NOMO-1 treated with DMSO at 0.1 percent for 48 hours (cell line): Measurements from ENCODE around the gene CMC1.
"Not testable (repeated sequence)": the region's sequence is repeated elsewhere in the genome, so short reads cannot be mapped to it uniquely, and the experiment has no call there.

Experiments used
- DNase-seq: peaks from one replicate; lab custom pipeline; 2025; ENCODE audit not compliant: unreplicated experiment; lab: John Stamatoyannopoulos, UW

The CMC1 gene, protein sequence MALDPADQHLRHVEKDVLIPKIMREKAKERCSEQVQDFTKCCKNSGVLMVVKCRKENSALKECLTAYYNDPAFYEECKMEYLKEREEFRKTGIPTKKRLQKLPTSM

DNA sequence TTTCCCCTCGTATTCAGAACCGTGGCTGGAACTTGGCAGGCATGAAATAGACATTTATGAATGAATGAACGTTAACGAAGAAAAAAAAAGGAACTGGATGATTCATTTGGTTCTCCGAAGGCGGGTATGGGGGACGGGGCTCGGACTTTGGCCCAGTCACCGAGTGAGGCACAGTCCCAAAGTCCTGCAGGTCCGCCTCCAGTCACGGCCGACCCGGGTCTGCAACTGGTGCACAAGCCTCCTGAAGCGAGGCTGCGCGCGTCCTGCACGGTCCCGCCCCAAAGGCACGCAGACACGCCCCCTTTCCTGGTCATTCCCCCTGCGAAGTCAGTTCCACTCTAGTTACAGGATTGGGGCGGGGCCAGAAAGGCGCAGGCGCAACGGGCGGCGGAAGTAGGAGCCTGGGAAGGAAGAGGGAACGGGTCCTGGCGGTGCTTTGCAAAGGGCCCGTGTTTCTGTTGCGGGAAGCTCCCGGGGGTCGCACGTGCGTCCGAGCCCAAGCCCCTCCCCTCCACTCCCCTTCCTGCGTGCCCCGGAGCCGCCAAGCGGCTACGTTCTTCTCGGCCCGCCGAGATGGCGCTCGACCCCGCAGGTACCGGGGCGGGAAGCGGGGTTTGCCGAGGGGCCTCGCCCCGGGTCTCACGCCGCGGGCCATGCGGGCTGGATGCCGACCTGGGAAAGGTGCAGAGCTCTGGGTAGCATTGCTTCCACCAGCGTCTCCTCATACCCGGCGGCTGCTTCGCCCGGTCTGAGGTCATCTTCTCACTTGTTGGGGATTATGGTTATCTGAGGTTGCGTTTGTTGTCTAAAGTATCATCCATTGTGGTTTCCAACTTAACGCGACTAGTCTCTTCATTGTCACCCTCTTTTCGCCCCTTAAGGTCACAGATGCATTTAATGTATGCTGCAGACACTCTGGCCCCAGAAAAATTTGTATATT is at the start of gene CMC1:
Gene CMC1 (plus strand): TSS at position 399 of the 940 bp plus-strand sequence. CDS start 175 bp downstream, at position 574.
- peak; percentile 94 for DNase-seq

DNA sequence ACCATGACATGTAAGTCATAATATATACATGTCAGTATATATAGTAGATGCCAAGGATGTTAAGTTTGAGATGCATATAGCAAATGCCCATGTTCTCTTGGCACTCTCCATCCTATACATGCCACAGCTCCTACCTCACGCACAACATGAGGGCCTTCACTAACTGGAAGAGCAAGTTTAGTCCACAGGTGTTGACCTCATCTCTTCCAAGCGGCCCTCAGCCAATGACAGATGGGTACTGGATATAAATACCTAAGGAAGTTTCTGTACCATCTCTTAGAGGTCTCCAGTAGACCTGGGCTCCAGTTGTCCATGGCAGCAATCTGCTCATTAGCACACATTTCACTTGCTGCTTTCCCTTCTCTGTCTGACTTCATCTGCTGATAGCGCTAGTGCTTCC is 43.3 kb upstream of the CMC1 start:
- DNase-seq, result no peak

DNA sequence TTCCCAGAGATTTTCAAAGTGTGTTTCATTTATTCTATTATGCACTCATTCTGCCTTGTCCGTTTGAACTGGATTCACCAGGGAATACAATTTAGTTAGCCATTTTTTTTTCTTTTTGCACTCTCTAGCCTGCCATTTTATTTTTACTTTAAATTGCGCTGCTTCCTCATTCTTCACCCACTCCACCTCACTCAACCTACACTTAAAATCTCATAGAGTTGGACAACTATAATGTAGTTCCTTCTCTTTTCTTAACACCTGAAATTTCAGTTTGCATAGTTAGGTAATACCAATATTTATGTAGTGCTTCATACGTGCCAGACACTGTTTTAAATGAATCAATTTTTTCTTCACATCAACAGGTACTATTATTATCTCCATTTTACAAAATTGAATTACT is 42.4 kb upstream of the CMC1 start:
- no peak for DNase-seq

DNA sequence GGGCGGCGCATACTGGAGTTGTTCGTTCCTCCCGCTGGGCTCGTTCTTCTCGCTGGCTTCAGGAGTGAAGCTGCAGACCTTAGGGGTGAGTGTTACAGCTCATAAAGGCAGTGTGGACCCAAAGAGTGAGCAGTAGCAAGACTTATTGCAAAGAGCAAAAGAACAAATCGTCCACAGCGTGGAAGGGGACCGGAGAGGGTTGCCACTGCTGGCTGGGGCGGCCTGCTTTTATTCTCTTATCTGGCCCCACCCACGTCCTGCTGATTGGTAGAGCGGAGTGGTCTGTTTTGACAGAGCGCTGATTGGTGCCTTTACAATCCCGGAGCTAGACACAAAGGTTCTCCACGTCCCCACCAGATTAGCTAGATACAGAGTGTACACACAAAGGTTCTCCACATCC is 41.8 kb upstream of the CMC1 start:
- DNase-seq, result not testable (repeated sequence)

DNA sequence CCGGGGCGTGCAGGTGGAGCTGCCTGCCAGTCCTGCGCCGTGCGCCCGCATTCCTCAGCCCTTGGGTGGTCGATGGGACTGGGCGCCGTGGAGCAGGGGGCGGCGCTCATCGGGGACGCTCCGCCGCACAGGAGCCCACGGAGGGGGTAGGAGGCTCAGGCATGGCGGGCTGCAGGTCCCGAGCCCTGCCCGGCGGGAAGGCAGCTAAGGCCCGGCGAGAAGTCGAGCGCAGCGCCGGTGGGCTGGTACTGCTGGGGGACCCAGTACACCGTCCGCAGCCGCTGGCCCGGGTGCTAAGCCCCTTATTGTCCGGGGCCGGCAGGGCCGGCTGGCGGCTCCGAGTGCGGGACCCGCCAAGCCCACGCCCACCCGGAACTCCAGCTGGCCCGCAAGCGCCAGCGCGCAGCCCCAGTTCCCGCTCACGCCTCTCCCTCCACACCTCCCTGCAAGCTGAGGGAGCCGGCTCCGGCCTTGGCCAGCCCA is 41.0 kb upstream of the CMC1 start:
- DNase-seq, result not testable (repeated sequence)

DNA sequence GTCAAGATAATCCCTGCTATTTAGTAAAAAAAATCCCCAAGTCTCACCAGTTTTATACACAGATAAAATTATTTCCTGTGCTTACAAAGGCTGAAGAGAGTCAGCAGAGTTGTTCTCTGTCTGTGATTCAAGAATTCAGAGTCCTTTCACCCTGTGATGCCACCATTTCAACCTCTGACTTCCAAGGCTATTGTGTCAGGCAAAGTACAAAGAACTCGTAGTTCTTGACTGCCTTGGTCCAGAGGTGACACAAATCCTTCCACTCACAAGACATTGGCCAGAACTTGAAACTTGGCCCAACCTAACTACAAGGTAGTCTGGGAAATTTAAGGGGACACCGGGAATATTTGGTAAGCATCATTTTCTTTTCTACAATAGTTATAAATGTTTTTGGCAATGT is 34.9 kb upstream of the CMC1 start:
- DNase-seq, result no peak

DNA sequence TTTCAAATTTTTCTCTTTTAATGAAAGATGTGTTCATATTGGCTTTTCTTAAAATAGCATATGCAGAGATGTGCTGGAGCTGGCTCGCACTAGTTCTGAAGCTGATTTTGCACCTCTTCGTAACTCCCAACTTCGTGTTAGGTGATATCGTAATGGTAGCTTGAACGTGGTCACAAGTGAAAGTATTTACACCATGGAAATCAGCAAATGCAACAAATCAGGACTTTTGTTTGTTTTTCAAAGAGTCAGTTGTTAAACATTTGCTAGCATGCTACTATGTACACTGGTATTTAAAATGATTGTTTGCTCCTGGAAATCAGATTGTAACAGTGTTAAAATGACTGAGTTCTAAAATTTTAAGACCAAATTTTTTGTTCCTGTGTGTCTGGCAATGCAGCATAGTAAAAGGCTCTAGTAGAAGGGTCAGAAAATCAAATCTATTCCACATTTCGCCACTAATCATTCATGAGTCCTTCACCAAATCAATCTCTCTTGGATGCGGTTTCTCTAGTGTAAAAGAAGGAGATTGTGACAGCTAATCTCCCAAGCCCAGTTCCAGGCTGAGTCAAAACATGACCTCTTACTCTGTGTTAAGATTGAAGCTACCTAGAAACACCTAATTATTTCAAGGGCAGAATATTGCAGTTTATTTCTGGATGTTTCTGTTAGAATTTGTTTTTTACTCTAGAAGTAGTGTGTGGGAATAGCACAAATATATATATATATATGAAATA is 34.3 kb upstream of the CMC1 start:
- DNase-seq, result no peak

DNA sequence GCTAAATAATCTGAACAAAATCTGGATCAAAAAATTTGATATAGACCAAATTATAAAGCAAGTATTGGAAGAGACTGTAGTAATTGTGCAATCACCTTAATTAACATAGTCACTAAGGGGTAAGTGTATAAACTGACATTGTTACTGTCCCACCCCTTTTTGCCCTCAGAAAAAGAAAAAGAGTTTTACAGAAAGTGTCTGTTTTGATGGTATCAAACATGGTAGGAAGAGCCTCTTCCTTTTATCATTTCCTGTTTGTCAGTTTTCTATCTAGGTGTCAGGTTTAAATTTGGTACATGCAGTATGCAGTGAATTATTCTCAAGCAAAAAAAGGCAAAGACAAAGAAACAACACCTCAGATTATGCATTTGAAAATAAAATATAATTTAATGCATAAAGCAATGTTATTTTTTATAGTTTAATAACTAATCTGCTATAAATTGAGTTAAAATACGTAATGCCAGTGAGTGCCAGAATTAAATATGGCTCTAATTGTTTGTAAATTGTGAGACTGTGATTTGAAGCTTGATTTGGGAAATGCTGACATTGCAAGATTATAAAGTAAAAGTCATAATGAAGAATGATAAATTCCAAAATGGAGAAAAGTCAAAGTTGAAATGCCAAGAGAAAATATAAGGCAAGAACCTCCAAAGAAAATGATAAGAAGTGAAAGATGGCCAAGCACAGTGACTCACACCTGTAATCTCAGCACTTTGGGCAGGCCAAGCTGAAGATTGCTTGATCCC is 30.3 kb upstream of the CMC1 start:
- no peak for DNase-seq

DNA sequence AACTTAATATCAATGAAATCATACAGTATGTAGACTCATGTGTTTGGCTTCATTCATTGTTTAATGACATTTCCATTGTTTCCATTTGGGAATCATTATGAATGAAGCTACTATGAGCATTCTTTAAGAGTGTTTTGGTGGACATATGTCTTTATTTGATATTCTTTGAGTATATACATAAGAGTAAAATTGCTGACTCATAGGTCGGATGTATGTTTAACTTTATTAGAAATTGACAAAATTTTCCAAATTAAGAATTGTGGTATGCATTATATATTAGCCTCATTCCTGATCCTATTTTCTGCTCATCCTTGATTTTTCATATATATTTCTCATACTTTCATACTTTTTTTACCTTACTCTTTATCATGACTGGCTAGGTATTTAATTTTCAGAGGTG is 28.7 kb upstream of the CMC1 start:
- no peak for DNase-seq

DNA sequence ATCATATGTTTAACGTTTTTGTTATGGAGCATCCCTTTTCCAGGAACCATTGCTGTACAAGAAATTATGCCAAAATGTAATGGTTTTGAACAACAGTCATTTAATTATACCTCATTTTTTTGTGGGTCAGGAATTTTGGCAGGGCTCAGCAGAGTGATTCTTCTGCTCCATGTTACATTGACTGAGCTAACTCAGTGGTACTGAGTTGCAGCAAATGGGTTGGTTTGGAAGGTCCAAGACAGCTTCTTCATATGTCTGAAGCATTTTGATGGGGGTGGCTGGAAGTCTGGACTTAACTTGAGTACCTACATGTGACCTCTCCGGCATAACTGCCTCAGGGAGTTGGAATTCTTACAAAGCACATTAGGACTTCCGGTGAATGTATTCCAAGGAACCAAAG is 26.0 kb upstream of the CMC1 start:
- DNase-seq, result no peak

DNA sequence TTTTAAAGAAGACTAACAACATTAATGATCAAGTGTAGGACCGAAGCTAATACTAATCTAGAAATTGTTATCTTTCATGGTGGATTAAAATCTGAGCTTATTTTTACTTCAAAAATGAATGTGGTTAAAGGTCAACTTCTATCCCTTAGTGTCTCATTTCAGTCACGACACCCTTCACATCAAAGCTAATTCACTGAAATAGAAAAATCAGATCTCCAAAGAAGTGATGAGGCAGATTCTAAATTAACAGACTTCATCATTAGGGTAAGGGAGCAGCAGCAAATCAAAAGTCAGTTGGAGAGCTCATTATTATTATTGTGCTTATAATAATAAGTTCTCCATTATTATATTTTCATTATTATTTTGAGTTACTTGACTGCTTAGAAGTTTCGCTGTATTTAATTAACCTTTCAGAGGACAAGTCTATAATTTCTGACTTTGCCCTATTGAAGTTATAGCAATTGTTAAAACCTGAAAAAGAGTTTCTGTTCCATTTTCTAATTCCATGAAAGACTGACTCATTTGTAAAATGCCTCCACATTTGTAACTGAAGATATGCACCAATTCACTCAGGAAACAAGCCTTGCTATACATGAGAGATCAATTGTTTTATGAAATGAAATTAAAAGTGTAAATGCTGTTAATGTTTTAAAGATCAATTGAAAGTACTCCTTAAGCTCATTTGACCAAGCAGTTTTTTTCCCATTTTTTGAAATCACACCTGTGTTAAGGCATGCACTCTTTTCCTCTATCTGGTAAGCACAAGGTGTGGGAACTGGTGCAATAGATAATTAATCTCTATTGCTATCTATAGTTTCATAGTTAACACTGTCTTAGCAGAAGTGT is 23.1 kb upstream of the CMC1 start:
- DNase-seq, result no peak

DNA sequence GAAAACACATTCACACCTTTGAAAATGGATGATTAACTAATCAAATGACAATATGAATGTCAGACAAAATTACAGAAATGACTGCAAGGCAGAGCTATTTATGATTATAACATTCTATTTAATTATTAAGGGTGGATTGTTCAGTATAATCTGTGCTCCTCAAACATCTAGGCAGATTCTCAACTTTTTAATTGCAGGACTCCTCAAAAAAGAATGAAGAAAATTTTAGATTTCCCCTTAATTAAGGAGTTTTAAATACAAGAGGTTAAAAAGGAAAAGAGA is 22.6 kb upstream of the CMC1 start:
- no peak for DNase-seq

DNA sequence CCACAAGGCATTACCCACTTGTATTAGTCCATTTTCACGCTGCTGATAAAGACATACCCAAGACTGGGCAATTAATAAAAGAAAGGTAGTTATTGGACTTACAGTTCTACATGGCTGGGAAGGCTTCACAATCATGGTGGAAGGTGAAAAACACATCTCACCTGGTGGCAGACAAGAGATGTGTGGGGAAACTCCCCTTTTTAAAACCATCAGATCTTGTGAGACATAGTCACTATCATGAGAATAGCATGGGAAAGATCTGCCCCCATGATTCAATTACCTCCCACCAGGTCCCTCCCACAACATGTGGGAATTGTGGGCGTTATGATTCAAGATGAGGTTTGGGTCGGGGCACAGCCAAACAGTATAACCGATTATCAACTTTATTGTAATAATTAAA is 17.0 kb upstream of the CMC1 start:
- no peak for DNase-seq

DNA sequence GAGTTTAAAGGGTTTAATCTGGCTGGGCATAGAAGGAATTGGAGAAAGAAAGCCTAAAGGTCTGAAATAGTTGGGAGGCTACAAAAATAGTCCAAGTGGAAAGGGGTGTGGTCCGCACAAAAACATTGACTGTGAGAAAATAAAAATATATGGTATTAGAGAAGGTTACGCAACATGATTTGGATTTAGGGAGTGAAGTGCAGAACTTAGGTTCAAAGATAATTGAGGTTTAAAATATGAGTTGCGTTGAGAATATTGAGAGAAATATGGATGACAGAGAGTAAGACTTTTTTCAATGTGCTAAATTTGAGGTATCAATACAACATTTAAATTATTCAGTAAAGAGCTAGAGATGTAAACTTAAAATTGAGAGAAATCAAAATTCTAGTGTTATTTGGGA is 15.4 kb upstream of the CMC1 start:
- DNase-seq, result no peak

DNA sequence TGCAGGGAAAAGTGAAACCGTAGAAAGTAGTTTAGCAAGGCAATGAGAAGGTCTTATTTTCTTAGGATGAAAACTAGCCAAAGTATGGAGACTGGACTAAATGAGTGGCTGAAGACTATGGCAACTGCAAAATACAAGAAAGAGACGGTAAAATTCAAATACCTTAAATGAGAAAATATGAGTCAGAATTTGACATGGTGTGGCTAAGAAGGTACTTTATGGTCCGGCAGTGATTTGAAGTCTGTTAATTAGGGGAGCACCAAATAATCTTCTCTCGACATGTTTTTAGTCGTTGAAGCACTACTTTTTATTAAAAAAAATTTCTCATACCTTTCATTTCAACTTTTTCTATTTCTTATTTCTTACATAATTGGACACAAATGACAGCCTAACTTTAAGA is 12.8 kb upstream of the CMC1 start:
- no peak for DNase-seq

DNA sequence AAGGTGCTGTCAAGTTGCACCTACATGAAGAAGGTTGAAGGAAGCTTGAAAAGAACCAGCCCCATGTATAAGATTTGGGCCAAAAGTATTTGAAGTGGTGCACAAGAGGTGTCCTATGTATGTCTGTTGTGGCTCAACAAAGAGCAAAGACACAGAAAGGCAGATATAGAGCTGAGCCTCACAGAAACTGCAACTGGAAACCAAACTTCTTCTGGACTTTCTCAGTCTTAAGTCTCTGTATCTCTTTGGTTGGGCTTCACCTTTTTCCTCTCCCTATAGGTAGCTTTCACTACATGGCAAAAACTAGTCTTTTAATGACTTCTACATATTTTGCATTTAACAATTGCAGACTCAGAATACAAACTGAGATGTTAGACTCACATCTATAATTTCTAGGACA is 8.8 kb upstream of the CMC1 start:
- no peak for DNase-seq

DNA sequence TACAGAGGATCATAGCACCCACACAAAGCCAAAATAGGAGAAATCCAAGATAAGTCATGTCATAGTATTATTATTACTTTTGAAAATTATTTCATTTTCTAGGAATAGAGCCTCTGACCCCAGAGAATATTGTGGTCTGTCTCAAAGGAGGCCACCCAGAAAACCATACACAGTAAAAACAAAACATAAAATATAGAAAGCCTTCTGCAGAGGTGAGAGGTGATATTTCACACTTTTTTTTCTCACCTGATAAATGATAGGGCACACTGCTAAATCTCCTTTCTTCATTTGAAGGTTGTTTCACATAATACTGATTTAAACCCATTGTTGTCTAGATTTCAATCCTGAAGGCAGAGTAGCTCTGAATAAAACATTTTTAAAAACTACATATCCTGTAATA is 7.0 kb upstream of the CMC1 start:
- DNase-seq, result no peak

DNA sequence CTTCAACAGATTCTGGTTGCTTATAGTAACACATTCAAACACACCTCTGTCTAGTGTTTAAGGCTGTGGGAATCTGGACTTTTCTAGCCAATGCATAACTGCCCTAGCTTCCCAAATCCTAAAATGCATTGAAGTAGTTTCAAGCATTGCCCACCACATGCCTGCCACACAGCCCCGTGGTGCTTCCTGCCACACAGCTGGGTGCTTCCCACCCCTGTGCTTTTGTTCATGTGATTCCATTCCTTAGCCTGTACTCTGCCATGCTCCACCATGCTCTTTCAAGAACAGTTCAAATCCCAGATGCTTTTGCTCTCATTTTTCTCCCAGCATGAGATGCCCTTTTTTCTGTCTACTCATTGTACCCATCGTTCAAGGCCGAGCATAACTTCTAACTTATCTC is 2.3 kb upstream of the CMC1 start:
- DNase-seq, result no peak

DNA sequence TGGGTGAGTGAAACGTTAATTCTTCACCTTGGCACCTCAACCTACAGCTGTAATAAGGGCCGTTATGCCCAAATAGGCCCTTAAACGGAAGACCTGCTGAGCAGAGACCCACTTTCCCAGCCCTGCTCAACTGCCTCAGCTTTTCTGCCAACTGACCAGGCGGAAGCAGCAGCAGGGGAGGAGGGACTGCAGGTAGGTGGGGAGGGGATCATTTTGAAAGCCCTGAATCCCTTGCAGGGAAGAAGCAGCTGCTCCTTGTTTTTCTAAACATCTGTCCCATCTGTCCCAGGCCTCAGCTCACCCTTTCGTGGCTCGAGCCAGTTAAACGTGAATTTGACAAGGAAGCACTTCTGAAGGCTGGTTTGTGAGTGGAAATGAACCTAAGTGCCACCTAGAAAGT is 978 bp upstream of the CMC1 start:
- DNase-seq, result no peak

DNA sequence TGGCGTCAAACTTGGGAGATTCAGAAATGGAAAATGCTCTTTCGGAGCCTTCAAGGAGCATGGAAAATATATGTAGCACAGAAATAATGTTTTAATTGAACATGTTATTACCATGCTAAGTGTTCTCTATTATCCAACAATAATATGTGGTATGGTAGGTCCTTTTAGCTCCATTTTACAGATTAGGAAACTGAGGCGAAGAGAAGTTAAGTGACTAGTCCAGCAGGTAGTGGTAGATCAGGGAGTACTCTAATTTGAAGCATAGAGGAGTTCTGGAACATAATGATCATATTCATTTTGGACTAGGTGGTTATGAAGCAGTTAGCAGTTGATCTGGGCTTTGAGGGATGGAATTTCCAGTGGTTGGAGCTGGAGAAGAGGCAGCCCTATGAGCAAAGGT is 1.1 kb downstream of the CMC1 start:
- DNase-seq, result no peak
